Uterus (tissue), 2 donors: ENCODE measurements around the gene ORM2.

Source experiments
- CTCF ChIP-seq, 4 experiments: fragments of 200-600 bp in 2 of 4; fragments of 450-650 bp in 2 of 4; sonication (generic) in 2 of 4; IDR thresholded peaks; one replicate each; pipeline ENCODE4 v1.5.1; 2016 to 2019; ENCODE audit warnings: antibody characterized with exemption in 4 of 4, mild to moderate bottlenecking in 2 of 4, moderate library complexity in 1 of 4
- POLR2A ChIP-seq, 2 donors: fragments of 450-650 bp; IDR thresholded peaks; one replicate each; pipeline ENCODE4 v1.6.1; 2016; ENCODE audit warnings: antibody characterized with exemption in 2 of 2, mild to moderate bottlenecking in 1 of 2, moderate library complexity in 1 of 2

GRCh38 chr9:114301798-114302565, 27.7 kb upstream of the ORM2 start:
- TF ChIP-seq POLR2A (IDR thresholded peaks at IDR 0.05) (no peak), CTCF (IDR thresholded peaks at IDR 0.05) (no peak)
